Transverse colon (tissue), 3 donors: ENCODE results near the gene ABHD11.

Source experiments
- CTCF ChIP-seq, 5 experiments: fragments of 200-600 bp in 3 of 5; fragments of 450-650 bp in 2 of 5; sonication (generic) in 3 of 5; IDR thresholded peaks; 1 replicate in 2 of 5; 2 replicates in 3 of 5; pipeline ENCODE4 v1.5.1; 2016 to 2017; ENCODE audit warnings: antibody characterized with exemption in 5 of 5, inconsistent platforms in 3 of 5, mild to moderate bottlenecking in 2 of 5, moderate library complexity in 1 of 5
- POLR2A ChIP-seq: fragments of 450-650 bp; IDR thresholded peaks from one replicate; pipeline ENCODE4 v1.6.1; 2016; ENCODE audit warnings: antibody characterized with exemption, mild to moderate bottlenecking, moderate library complexity

GRCh38 chr7:73773700-73774517 is 35.3 kb upstream of the ABHD11 start:
- TF ChIP-seq POLR2A (peak; percentile 68), CTCF (IDR thresholded peaks at IDR 0.05) (no peak)
